ENCODE measurements around the gene SUGP1. TPM values are rescaled to one million over a fixed set of nuclear protein-coding genes. Genes with fewer than 3 reads are reported as not detected.

The SUGP1 gene
- polyA plus RNA-seq, 3 donors = 17.4 to 38.8 (median 18.1) TPM

DNA sequence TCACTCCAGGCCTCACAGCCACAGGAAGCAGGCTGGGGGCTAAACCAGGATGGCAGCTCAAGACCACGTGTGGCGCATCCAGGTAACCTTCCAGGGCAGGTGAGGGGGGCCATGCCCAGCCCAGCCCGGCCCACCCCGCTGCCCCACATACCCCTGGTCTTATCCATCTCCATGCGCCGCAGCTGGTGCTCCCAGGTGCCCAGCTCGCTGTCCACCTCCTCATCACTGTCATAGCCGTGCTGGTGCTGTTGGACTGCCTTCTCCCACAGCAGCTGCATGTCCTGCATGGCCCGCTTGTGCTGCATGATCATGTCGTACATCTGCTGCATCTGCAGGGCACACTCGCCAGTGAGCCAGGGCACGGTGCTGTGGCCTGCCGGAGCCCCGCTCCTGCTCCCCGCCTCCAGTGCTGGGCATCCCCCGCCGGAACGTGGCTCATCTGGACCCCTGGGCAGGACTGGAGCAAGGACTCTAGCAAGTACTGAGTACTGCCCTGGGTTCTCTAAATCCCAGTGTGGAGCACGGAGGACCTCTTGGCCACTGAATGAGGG lies 41.2 kb downstream of the SUGP1 start:
- H3K4me3 Mint-ChIP-seq = no peak overlapping the region
- H3K36me3 Mint-ChIP-seq = peaks cover 67 to 94% of the 10 kb centered on the region in 2 donors
- no peak overlapping the region for H3K27ac Mint-ChIP-seq
- H3K9ac ChIP-seq (ENCODE audit: insufficient read depth, low read length, poor library complexity, severe bottlenecking) = no peak overlapping the region
- TF ChIP-seq, protein P1, sequence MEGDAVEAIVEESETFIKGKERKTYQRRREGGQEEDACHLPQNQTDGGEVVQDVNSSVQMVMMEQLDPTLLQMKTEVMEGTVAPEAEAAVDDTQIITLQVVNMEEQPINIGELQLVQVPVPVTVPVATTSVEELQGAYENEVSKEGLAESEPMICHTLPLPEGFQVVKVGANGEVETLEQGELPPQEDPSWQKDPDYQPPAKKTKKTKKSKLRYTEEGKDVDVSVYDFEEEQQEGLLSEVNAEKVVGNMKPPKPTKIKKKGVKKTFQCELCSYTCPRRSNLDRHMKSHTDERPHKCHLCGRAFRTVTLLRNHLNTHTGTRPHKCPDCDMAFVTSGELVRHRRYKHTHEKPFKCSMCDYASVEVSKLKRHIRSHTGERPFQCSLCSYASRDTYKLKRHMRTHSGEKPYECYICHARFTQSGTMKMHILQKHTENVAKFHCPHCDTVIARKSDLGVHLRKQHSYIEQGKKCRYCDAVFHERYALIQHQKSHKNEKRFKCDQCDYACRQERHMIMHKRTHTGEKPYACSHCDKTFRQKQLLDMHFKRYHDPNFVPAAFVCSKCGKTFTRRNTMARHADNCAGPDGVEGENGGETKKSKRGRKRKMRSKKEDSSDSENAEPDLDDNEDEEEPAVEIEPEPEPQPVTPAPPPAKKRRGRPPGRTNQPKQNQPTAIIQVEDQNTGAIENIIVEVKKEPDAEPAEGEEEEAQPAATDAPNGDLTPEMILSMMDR (IDR thresholded peaks at IDR 0.05) = no peak
- H3K79me2 ChIP-seq (ENCODE audit: insufficient read depth, low read length) = no peaks in the 10 kb centered on the region
- H3K4me2 ChIP-seq (replicated peaks; ENCODE audit: extremely low read depth, low read length, poor library complexity, severe bottlenecking) = no peak overlapping the region
- no peaks in the 10 kb centered on the region for H3K4me1 ChIP-seq (ENCODE audit: control insufficient read depth in 1 of 2, insufficient read depth in 2 of 2, low read length in 2 of 2)
- intact Hi-C loops (cut with micrococcal nuclease) = no loop called here
- H4K20me1 ChIP-seq (ENCODE audit: insufficient read depth, low read length) = no peaks in the 10 kb centered on the region
- no peak overlapping the region for H3K4me3 ChIP-seq (replicated peaks in 1 of 3; ENCODE audit: low read depth in 2 of 3, low read length in 3 of 3)
- no peaks in the 10 kb centered on the region for H3K27me3 ChIP-seq (ENCODE audit: control insufficient read depth in 2 of 2, insufficient read depth in 2 of 2, low read length in 2 of 2)
- H3K36me3 ChIP-seq (replicated peaks in 1 of 2; ENCODE audit: control insufficient read depth in 1 of 2, insufficient read depth in 2 of 2, low read length in 2 of 2) = peaks cover 69 to 92% of the 10 kb centered on the region in 2 donors
- H2AFZ ChIP-seq (ENCODE audit: insufficient read depth, low read depth, low read length, poor library complexity, severe bottlenecking) = no peak overlapping the region
- H3K4me1 Mint-ChIP-seq = no peaks in the 10 kb centered on the region
- 98% methylated on average over 18 of the region's 19 CpGs for WGBS (ENCODE audit: insufficient coverage)
- H3K9me3 Mint-ChIP-seq = no peaks in the 10 kb centered on the region
- DNase-seq = no peak
- no peaks in the 10 kb centered on the region for H3K9me3 ChIP-seq (replicated peaks in 1 of 2; ENCODE audit: control insufficient read depth in 1 of 2, insufficient read depth in 1 of 2, low read length in 2 of 2)
- no peak overlapping the region for H3K27ac ChIP-seq (ENCODE audit: low read depth in 1 of 2, low read length in 2 of 2)
- H3K27me3 Mint-ChIP-seq (ENCODE audit: low read depth in 3 of 3) = peaks cover 5 to 9% (median 7%) of the 10 kb centered on the region in 3 donors

DNA sequence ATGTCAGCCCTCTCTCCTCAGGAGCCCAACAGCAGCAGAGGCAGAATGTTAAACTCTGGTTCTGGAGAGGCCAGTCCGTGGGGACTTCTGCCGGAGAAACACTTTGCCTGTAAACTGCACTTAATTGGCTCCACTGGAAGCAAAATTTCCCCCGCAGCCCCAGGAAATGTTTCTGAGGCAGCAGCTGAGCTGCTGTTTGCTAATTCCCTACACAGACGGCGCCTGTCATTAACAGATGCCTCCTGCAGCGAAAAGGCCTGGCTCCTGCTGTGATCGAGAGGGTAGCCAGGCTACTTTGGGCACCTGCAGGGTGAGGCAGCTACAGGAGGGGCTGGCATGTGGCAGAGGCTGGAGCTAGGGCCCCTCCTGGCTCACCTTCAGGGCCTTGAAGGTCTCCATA lies 42.0 kb downstream of the SUGP1 start:
- H3K4me3 Mint-ChIP-seq = no peak overlapping the region
- intact Hi-C loops (cut with micrococcal nuclease) = no loop called here

More for the DNA sequence above, 42.0 kb downstream of the SUGP1 start:
- Histone ChIP-seq H3K4me3 (replicated peaks in 1 of 3; ENCODE audit: low read depth in 2 of 3, low read length in 3 of 3) (no peak overlapping the region), H3K9ac (ENCODE audit: insufficient read depth, low read length, poor library complexity, severe bottlenecking) (no peak overlapping the region), H2AFZ (ENCODE audit: insufficient read depth, low read depth, low read length, poor library complexity, severe bottlenecking) (no peak overlapping the region), H3K36me3 (replicated peaks in 1 of 2; ENCODE audit: control insufficient read depth in 1 of 2, insufficient read depth in 2 of 2, low read length in 2 of 2) (peaks cover 63 to 84% of the 10 kb centered on the region in 2 donors), H4K20me1 (ENCODE audit: insufficient read depth, low read length) (no peaks in the 10 kb centered on the region), H3K27me3 (ENCODE audit: control insufficient read depth in 2 of 2, insufficient read depth in 2 of 2, low read length in 2 of 2) (peaks cover 0 to 7% of the 10 kb centered on the region in 2 donors), H3K4me2 (replicated peaks; ENCODE audit: extremely low read depth, low read length, poor library complexity, severe bottlenecking) (no peak overlapping the region), H3K27ac (ENCODE audit: low read depth in 1 of 2, low read length in 2 of 2) (no peak overlapping the region), H3K79me2 (ENCODE audit: insufficient read depth, low read length) (no peaks in the 10 kb centered on the region), H3K4me1 (ENCODE audit: control insufficient read depth in 1 of 2, insufficient read depth in 2 of 2, low read length in 2 of 2) (no peaks in the 10 kb centered on the region), H3K9me3 (replicated peaks in 1 of 2; ENCODE audit: control insufficient read depth in 1 of 2, insufficient read depth in 1 of 2, low read length in 2 of 2) (no peaks in the 10 kb centered on the region)
- 98% methylated on average over 7 of the region's 7 CpGs for WGBS (ENCODE audit: insufficient coverage)
- no peak for DNase-seq
- Mint-ChIP-seq H3K27ac (no peak overlapping the region), H3K4me1 (peaks cover 5% of the 10 kb centered on the region), H3K36me3 (peaks cover 65 to 87% of the 10 kb centered on the region in 2 donors), H3K27me3 (ENCODE audit: low read depth in 3 of 3) (peaks cover 13 to 17% (median 15%) of the 10 kb centered on the region in 3 donors), H3K9me3 (no peaks in the 10 kb centered on the region)
- TF ChIP-seq, protein P1 (IDR thresholded peaks at IDR 0.05) = no peak

Data from CD14-positive monocyte (primary cell).